Uterus (tissue), 4 donors: ENCODE measurements around the gene SUSD3. TPM values are rescaled to one million over a fixed set of nuclear protein-coding genes. Genes with fewer than 3 reads are reported as not detected.
A peak's percentile ranks its signal among the peaks of the same experiment; 100 is the strongest.

ENCODE experiments used
- DNase-seq, 2 donors: peaks; one replicate each; pipeline ENCODE4 v3.0.0-alpha.2; 2019 to 2020
- H3K27ac ChIP-seq, 2 donors: fragments of 200-600 bp; sonication (generic); 1 replicate in 1 of 2; 2 replicates in 1 of 2; pipeline ENCODE4 v1.5.1; 2016 to 2018
- H3K27me3 ChIP-seq, 2 donors: fragments of 200-600 bp; sonication (generic); one replicate each; pipeline ENCODE4 v1.5.1; 2018 to 2019; ENCODE audit warnings: control low read depth in 1 of 2
- H3K36me3 ChIP-seq, 2 donors: fragments of 200-600 bp; sonication (generic); one replicate each; pipeline ENCODE4 v1.5.1; 2019; ENCODE audit warnings: control low read depth in 1 of 2
- H3K4me1 ChIP-seq, 2 donors: fragments of 200-600 bp; sonication (generic); one replicate each; pipeline ENCODE4 v1.5.1; 2018 to 2019; ENCODE audit warnings: control low read depth in 1 of 2
- H3K4me3 ChIP-seq, 2 donors: fragments of 200-600 bp; sonication (generic); 1 replicate in 1 of 2; 2 replicates in 1 of 2; pipeline ENCODE4 v1.5.1; 2018 to 2019; ENCODE audit warnings: mild to moderate bottlenecking in 1 of 2
- H3K9me3 ChIP-seq, 2 donors: fragments of 200-600 bp; sonication (generic); one replicate each; pipeline ENCODE4 v1.5.1; 2019; ENCODE audit warnings: control low read depth in 1 of 2
- POLR2A ChIP-seq, 2 donors: fragments of 450-650 bp; IDR thresholded peaks; one replicate each; pipeline ENCODE4 v1.6.1; 2016; ENCODE audit warnings: antibody characterized with exemption in 2 of 2, mild to moderate bottlenecking in 1 of 2, moderate library complexity in 1 of 2
- intact Hi-C: fragments of 100-400 bp; cut with DNase I; formaldehyde crosslinking; loops from one replicate; pipeline ENCODE4 v1.15.1; 2023; ENCODE audit warnings: low total_unique reads
- total RNA-seq, 4 donors: library from RNA; depleted of rRNA in 3 of 4; stranded (reverse); fragments of >200 nt in 3 of 4; gene quantifications; one replicate each; pipeline versions ENCODE4 v1.1.0 to v1.2.4, GENCODE V29; 2014 to 2023
- TF ChIP-seq, protein P1 (sequence below), 4 experiments: fragments of 200-600 bp in 2 of 4; fragments of 450-650 bp in 2 of 4; sonication (generic) in 2 of 4; IDR thresholded peaks; one replicate each; pipeline ENCODE4 v1.5.1; 2016 to 2019; ENCODE audit warnings: antibody characterized with exemption in 4 of 4, mild to moderate bottlenecking in 2 of 4, moderate library complexity in 1 of 4
- donor health status: DM: yes; HTN: yes; CAD: no.

The SUSD3 gene
- 10 to 100 TPM in 3 of 4 donors, 1 to 10 TPM in 1; 9.3 to 52.7 (median 14.7) TPM for total RNA-seq

DNA sequence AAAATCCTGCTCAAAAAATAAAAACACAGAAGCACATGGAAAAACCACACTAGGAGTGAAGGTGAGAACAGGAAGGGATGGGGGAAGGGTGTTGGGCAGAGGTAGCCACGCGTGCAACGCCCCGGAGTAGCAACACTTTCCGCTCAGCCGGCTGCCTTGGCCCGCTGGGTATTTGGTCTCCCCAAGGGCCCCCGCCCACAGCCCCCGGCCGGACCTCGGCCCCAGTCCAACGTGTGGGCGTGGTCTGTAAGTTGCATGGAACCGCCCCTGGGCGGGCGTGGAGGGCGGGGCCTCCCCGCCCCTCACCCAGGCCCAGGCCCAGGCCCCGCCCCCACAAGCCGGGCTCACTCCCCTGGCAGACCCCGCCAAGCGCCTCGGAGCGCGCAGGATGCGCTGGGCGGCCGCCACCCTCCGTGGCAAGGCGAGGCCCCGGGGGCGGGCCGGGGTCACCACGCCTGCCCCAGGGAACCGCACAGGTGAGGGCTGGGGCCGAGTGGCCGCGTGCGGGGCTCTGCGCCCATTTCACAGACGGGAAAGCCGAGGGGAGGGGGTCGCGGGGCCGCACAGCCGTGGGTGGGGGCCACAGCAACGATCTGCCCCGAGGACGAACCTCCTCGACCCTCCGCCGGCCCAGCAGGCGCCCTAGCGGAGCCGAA lies at the start of gene SUSD3:
Gene SUSD3, plus strand, starts transcription at position 347 of the 656 bp plus-strand sequence. Its CDS starts 42 bp downstream, at position 389.
- DNase-seq: peak; percentile 83 to 84
- intact Hi-C loops: no loop called here
- H3K4me1 ChIP-seq: peaks cover 6 to 24% of the 10 kb centered on the region in 2 donors
- no peaks in the 10 kb centered on the region for H3K9me3 ChIP-seq
- H3K27ac ChIP-seq: peak within 1 kb of the TSS; percentile 82 to 95
- peak within 1 kb of the TSS; percentile 48 to 62 for H3K4me3 ChIP-seq
- no peaks in the 10 kb centered on the region for H3K36me3 ChIP-seq
- H3K27me3 ChIP-seq: no peaks in the 10 kb centered on the region
- TF ChIP-seq POLR2A (IDR thresholded peaks at IDR 0.05): peak in 1 of 2 donors; percentile 66
- TF ChIP-seq, protein P1, sequence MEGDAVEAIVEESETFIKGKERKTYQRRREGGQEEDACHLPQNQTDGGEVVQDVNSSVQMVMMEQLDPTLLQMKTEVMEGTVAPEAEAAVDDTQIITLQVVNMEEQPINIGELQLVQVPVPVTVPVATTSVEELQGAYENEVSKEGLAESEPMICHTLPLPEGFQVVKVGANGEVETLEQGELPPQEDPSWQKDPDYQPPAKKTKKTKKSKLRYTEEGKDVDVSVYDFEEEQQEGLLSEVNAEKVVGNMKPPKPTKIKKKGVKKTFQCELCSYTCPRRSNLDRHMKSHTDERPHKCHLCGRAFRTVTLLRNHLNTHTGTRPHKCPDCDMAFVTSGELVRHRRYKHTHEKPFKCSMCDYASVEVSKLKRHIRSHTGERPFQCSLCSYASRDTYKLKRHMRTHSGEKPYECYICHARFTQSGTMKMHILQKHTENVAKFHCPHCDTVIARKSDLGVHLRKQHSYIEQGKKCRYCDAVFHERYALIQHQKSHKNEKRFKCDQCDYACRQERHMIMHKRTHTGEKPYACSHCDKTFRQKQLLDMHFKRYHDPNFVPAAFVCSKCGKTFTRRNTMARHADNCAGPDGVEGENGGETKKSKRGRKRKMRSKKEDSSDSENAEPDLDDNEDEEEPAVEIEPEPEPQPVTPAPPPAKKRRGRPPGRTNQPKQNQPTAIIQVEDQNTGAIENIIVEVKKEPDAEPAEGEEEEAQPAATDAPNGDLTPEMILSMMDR (IDR thresholded peaks at IDR 0.05): no peak

DNA sequence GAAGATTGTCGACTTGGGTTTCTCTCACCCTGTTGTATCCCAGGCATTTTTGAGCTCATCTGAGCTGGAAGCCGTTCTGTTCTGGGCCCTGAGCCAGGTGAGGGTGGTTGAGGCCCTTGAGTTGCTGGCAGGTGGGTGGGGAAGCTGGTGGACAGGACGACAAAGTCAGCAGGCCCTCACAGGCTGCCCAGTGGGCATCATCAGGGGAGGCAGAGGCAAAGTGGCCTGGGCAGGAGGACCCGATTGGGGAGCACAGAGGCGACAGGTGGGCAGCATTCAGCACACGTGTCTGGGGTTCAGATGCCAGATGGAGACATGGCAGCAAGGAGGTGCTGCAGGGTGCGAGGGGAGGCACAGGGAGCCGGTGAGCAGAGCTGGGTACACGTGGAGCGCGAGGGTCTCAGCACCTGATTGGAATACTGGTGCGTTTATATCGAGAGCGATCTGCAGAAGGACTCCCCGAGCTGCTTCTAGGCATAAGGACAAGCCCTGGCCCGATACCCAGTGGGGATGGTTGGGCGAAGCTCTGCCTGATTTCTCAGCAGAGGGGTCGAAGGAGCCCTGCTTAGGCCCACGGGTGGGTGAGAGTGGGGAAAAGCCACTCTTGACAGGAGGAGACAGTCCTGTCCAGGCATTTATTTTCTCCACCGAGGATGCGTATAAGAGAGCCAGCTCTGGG lies 49.0 kb upstream of the SUSD3 start:
- Histone ChIP-seq H3K9me3 (no peaks in the 10 kb centered on the region), H3K4me1 (no peaks in the 10 kb centered on the region), H3K4me3 (no peak overlapping the region), H3K27ac (no peak overlapping the region), H3K27me3 (no peaks in the 10 kb centered on the region), H3K36me3 (no peaks in the 10 kb centered on the region)
- DNase-seq: peak in 1 of 2 donors; percentile 4
- TF ChIP-seq POLR2A (IDR thresholded peaks at IDR 0.05): no peak
- TF ChIP-seq, protein P1 (IDR thresholded peaks at IDR 0.05): no peak
- intact Hi-C loops: no loop called here

DNA sequence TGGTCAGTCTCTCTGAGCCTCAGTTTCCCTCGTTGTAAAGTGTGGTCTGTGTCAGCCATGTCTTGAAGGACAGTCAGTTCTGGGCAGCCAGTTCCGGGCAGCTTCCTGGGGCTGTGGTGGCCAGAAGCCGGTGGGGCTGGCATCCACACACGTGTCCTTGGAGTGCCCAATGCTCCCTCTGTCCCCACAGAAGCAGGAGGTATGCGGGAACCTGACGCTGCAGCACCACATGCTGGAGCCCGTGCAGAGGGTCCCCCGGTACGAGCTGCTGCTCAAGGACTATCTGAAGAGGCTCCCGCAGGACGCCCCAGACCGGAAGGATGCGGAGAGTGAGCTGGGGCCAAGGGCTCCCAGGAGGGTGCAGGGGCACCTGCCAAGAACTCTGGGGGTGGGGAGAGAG lies 48.4 kb upstream of the SUSD3 start:
- intact Hi-C loops: no loop called here
- no peak overlapping the region for H3K27ac ChIP-seq
- DNase-seq: no peak
- TF ChIP-seq, protein P1 (IDR thresholded peaks at IDR 0.05): no peak
- no peak for TF ChIP-seq POLR2A (IDR thresholded peaks at IDR 0.05)
- H3K36me3 ChIP-seq: no peaks in the 10 kb centered on the region
- H3K4me3 ChIP-seq: no peak overlapping the region
- no peaks in the 10 kb centered on the region for H3K27me3 ChIP-seq
- H3K9me3 ChIP-seq: no peaks in the 10 kb centered on the region
- H3K4me1 ChIP-seq: no peaks in the 10 kb centered on the region

DNA sequence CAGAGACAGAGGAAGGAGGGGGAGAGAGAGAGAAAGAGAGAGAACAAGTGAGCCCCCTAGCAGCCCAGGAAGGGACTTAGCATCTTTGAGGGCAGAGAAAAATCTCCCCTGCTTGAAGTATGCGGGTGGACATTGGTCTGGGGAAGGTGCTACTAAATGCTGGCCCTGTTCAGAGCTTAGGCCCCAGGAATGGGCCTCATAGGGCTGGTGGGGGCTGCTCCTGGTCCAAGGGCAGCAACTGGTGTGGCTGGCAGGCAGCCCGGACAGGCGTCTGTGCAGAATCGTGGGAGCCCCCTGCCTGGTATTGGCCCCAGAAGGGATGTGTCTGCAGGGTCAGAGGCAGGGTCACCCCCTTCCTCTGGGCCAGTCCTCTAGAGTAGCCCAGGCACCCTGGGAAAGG lies 47.8 kb upstream of the SUSD3 start:
- intact Hi-C loops: no loop called here
- TF ChIP-seq, protein P1 (IDR thresholded peaks at IDR 0.05): no peak
- TF ChIP-seq POLR2A (IDR thresholded peaks at IDR 0.05): no peak
- H3K36me3 ChIP-seq: no peaks in the 10 kb centered on the region
- H3K27ac ChIP-seq: no peak overlapping the region
- H3K4me1 ChIP-seq: no peaks in the 10 kb centered on the region
- no peak overlapping the region for H3K4me3 ChIP-seq
- H3K27me3 ChIP-seq: no peaks in the 10 kb centered on the region
- H3K9me3 ChIP-seq: no peaks in the 10 kb centered on the region
- DNase-seq: no peak

DNA sequence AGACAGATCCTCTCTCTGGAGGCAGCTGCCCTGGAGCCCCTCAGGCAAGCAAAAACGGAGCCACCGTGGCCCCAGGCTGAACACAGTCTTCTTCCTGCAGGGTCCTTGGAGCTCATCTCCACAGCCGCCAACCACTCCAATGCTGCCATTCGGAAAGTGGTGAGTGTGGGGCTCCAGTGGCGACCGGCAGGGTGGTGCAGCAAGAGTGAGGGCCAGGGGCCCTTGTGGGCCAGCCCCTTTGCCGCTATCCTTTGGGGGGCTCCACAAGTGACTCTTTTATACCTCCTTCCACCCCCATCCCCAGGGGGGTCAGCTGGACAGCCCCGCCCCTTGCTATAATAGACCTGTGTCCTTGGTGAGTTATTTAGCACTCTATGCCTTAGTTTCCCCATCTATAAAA lies 47.4 kb upstream of the SUSD3 start:
- TF ChIP-seq, protein P1 (IDR thresholded peaks at IDR 0.05): no peak
- TF ChIP-seq POLR2A (IDR thresholded peaks at IDR 0.05): no peak
- no peak overlapping the region for H3K4me3 ChIP-seq
- no peaks in the 10 kb centered on the region for H3K9me3 ChIP-seq
- H3K4me1 ChIP-seq: no peaks in the 10 kb centered on the region
- H3K27me3 ChIP-seq: no peaks in the 10 kb centered on the region
- H3K36me3 ChIP-seq: no peaks in the 10 kb centered on the region
- no peak for DNase-seq
- H3K27ac ChIP-seq: no peak overlapping the region
- intact Hi-C loops: no loop called here
